Lower leg skin (tissue), 3 donors: ENCODE measurements around the gene ZNF814.
"Not testable (repeated sequence)": the region's sequence is repeated elsewhere in the genome, so short reads cannot be mapped to it uniquely, and the experiment has no call there.

Source experiments
- POLR2A ChIP-seq, 2 donors: fragments of 450-650 bp; IDR thresholded peaks; one replicate each; pipeline ENCODE4 v1.6.1; 2016 to 2017; ENCODE audit warnings: antibody characterized with exemption in 2 of 2, mild to moderate bottlenecking in 1 of 2, moderate library complexity in 1 of 2
- TF ChIP-seq, protein P1 (sequence below), 3 donors: fragments of 450-650 bp; IDR thresholded peaks; one replicate each; pipeline ENCODE4 v1.5.1; 2016; ENCODE audit warnings: antibody characterized with exemption in 3 of 3, mild to moderate bottlenecking in 3 of 3, moderate library complexity in 2 of 3

DNA sequence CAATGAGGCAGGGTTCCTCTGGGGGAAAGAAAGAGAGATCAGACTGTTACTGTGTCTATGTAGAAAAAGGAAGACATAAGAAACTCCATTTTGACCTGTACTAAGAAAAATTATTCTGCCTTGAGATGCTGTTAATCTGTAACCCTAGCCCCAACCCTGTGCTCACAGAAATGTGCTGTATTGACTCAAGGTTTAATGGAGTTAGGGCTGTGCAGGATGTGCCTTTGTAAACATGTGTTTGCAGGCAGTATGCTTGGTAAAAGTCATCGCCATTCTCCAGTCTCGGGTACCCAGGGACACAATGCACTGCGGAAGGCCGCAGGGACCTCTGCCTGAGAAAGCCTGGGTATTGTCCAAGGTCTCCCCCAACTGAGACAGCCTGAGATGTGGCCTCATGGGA, 65.2 kb downstream of the ZNF814 start:
- TF ChIP-seq, protein P1, sequence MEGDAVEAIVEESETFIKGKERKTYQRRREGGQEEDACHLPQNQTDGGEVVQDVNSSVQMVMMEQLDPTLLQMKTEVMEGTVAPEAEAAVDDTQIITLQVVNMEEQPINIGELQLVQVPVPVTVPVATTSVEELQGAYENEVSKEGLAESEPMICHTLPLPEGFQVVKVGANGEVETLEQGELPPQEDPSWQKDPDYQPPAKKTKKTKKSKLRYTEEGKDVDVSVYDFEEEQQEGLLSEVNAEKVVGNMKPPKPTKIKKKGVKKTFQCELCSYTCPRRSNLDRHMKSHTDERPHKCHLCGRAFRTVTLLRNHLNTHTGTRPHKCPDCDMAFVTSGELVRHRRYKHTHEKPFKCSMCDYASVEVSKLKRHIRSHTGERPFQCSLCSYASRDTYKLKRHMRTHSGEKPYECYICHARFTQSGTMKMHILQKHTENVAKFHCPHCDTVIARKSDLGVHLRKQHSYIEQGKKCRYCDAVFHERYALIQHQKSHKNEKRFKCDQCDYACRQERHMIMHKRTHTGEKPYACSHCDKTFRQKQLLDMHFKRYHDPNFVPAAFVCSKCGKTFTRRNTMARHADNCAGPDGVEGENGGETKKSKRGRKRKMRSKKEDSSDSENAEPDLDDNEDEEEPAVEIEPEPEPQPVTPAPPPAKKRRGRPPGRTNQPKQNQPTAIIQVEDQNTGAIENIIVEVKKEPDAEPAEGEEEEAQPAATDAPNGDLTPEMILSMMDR (IDR thresholded peaks at IDR 0.05), result not testable (repeated sequence)
- TF ChIP-seq POLR2A (IDR thresholded peaks at IDR 0.05), result not testable (repeated sequence)
